Measurements from ENCODE around the gene PLEKHG5.

- no peak for TF ChIP-seq CTCF (conservative IDR thresholded peaks at IDR 0.05)
- no peak for TF ChIP-seq ZFX (IDR thresholded peaks at IDR 0.05)
Observed at GRCh38 chr1:6425658-6426057, 65.8 kb downstream of the PLEKHG5 start.
